Measurements from ENCODE around the gene RPL7A. TPM values are rescaled to one million over a fixed set of nuclear protein-coding genes. Genes with fewer than 3 reads are reported as not detected.
"Not testable (repeated sequence)": the region's sequence is repeated elsewhere in the genome, so short reads cannot be mapped to it uniquely, and the experiment has no call there.

The RPL7A gene
- total RNA-seq, 1 experiment from 2014 or later = 2,738 TPM

DNA sequence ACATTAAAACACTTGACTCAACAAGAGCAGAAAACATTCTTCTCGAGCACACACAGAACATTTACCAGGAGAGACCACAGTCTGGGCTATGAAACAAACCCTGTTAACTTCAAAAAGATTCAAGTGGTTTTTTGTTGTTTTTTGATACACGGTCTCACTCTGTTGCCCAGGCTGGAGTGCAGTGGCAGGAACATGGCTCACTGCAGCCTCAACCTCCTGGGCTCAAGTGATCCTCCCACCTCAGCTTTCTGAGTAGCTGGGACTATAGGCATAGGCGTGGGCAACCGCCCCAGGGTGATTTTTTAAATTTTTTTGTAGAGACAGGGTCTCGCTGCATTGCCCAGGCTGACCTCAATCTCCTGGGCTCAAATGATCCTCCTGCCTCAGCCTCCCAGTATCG, 21.0 kb upstream of the RPL7A start:
- DNase-seq (ENCODE audit: extremely low read depth, low read depth) = not testable (repeated sequence)

- DNase-seq (ENCODE audit: extremely low read depth, low read depth) = no peak
Observed at GRCh38 chr9:133327834-133328484, 20.1 kb upstream of the RPL7A start.

- DNase-seq (ENCODE audit: extremely low read depth, low read depth) = not testable (repeated sequence)
Observed at GRCh38 chr9:133329306-133330156, 18.5 kb upstream of the RPL7A start.

DNA sequence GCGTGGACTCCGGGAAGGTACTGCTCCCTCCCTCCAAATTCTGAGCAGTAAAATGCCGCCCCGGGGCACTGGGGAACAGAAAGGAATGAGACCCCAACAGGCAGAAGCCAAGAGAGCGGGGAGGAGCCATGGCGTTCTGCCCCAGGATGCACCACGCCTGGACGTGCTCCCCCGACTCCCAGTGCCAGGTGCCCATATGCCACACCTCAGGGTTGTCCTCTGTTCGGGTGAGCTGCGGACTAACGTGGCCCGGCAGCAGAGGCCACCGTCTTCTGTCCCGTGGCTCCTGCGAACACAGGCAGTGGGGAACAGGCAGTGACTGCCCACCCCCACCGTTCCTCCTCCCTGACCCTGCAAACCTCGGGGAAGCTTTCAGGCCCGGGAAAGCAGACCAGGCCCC, 16.8 kb upstream of the RPL7A start:
- no peak for DNase-seq (ENCODE audit: extremely low read depth, low read depth)

DNA sequence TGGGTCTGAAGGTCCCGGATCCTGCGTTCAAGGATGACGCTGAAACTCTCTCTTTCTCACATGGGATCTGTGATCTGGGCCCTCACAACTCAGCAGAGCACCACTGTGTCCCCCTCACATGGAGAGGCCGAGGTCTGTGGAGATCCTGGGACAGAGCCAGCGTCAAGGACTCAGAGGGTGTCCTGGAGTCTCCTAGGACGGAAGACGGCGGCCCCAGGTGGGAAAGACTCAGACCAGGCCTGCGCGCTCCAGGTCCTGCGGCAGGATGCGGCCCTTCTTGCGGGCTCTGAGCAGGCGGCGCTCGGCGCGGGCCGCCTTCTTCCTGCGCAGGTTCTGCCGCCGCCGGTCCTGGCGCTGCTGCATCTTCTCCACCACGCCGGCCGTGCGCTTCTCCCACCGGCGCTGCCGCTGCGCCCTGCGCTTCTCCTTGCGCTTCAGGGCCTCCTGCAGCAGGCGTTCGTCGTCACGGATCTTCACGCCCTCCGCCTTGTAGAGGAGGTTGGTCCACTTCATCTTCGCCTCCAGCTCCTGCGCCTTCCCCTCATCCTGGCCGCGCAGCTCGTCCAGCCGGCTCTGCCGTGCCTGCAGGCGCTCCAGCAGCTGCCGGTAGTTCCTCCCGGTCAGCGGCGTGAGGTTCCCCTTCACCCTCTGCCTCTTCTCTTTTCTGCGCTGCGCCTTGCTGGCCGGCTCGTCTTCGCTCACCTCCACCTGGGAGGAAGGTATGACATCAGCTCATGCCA, 16.2 kb upstream of the RPL7A start:
- no peak for DNase-seq (ENCODE audit: extremely low read depth, low read depth)

DNA sequence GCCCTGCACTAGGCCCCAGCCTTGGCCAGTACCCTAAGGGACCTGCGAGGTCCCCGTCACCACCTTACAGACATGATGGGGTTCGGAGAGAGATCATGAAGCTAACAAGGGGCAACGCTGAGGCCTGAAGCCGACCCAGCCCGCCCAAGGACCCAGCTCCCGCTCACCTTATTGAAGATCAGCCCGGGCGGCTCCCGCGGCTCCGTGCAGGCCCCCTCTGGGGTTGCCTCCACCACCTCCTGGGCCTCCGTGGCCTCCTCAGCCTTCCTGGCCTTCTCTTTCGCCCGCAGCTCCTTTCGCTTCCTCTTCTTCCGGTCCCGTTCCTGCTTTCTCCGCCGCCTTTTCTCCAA, 15.7 kb upstream of the RPL7A start:
- no peak for DNase-seq (ENCODE audit: extremely low read depth, low read depth)

- DNase-seq (ENCODE audit: extremely low read depth, low read depth) = no peak
Observed at GRCh38 chr9:133333011-133333410, 15.0 kb upstream of the RPL7A start.

- no peak for DNase-seq (ENCODE audit: extremely low read depth, low read depth)
Observed at GRCh38 chr9:133333566-133333965, 14.5 kb upstream of the RPL7A start.

DNA sequence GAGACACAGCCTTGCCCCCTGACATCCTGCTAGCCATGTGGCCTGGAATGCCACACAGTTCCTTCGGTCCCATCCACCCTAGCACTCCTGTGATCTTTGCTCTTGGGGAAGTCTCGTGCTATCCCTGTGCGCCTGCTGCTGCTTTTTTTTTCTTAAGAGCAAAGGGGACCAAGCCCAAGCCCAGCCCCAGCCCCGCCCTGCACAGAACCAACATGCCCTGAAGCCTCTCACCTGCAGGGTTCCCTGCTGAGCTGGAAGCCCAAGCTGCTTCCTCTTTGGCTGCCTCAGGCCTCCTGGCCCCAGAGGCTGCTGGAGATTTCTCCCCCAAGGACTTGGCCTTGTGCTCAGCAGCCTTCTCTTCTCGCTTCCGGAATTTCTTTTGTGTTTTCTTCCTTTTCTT, 13.9 kb upstream of the RPL7A start:
- no peak for DNase-seq (ENCODE audit: extremely low read depth, low read depth)

GRCh38 chr9:133334888-133335287, 13.1 kb upstream of the RPL7A start:
- not testable (repeated sequence) for DNase-seq (ENCODE audit: extremely low read depth, low read depth)

DNA sequence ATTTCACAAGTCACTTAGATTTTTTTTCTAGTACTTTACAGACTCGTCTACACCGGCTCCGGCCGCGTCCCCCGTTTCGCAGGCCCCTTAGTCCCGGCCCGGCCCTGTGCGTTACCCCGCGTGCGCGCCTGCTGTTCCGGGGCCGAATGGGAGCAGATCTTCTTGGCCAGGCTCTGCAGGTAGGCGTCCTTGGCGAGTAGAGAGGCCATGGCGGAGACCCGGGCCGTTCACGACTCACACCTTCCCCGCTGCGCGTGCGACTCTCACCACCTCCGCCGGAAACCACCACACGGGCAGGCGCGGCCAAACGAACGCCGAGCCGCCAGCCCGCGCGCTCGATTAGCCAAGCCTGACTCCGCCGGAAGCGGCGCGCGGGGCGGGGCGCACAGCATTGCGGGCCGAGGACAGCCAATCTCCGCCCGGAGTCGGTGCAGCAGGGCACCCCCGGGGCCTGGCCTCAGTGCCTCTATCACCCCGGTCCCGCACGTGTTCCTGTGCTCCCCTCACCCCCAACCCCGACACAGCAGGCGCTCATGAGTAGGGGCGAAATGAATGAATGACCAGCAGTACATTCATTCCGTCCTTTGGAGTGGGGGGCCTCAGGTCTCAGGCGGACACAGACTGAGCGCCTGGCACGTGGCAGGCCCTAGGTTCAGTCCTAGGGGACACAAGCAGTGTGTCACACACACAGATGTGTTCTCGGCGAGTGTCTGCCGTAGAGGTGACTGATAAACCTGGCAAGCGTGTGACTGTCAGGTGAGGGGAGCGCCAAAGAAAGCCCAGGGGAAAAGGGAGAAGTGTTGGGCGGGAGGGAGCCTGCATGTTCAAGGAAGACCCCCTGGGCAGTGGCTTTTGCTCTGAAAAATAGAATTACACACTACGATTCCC, 11.8 kb upstream of the RPL7A start, which contains the start of gene SURF6:
SURF6 (minus strand) TSS at position 265 of the 888 bp plus-strand sequence; CDS start at position 209, 56 bp downstream.
- peak; percentile 88 for DNase-seq (ENCODE audit: extremely low read depth, low read depth)

DNA sequence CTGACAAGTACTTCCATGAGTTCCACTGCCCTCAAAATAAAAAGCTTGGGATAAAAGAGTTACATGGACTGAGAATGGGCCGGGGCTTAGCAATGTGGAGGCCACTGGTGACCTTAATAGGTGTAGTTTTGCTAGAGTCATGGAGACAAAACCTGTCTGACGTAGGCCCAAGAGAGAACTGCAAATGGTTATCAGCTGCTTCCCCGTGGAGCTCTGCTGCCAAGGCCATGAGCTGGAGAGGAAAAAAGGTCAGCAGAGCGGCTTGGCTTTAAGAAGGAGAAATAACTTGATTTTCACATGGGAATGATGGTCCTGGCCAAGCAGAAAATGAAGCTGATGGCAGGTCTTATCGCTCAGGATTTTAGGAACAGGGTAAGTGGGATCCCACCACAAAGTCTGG, 8.4 kb upstream of the RPL7A start:
- no peak for DNase-seq (ENCODE audit: extremely low read depth, low read depth)

GRCh38 chr9:133340256-133340655, 7.8 kb upstream of the RPL7A start:
- DNase-seq (ENCODE audit: extremely low read depth, low read depth) = no peak

GRCh38 chr9:133340916-133341315, 7.1 kb upstream of the RPL7A start:
- no peak for DNase-seq (ENCODE audit: extremely low read depth, low read depth)

DNA sequence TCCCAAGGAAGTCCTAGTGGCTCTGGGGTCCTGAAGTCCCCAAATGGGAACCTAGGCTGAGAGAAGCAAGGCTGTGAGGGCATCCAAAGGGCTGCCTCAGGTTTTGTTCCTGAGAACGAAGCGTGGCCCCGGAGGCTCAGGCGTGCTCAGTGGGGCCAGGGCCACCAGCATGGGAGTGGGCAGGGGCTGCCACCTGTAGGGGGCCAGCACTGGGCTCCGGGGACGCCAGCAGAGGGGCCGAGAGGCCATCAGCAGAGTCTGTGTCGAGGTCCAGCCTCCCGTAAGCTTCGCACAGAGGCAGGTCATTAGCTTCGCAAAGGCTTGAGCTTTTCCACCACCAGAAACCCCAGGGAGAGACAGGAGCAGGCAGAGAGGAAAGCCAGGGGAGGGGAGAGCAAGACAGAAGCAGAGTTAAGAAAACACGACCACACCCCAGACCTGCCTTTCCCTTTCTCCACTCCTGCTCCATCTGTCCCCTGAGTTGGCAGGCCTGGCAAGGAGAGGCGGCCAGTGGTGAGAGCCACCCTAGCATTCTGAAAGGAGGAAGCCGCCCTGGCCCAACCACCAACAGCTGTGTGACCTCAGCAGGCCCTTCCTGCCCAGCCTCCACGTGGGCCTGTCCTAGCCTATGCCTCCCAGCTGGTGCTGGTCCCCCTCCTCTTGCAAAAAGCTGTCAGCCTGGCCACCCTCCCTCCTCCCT, 6.5 kb upstream of the RPL7A start:
- DNase-seq (ENCODE audit: extremely low read depth, low read depth) = no peak

GRCh38 chr9:133342069-133342406, 6.0 kb upstream of the RPL7A start:
- DNase-seq (ENCODE audit: extremely low read depth, low read depth) = no peak

DNA sequence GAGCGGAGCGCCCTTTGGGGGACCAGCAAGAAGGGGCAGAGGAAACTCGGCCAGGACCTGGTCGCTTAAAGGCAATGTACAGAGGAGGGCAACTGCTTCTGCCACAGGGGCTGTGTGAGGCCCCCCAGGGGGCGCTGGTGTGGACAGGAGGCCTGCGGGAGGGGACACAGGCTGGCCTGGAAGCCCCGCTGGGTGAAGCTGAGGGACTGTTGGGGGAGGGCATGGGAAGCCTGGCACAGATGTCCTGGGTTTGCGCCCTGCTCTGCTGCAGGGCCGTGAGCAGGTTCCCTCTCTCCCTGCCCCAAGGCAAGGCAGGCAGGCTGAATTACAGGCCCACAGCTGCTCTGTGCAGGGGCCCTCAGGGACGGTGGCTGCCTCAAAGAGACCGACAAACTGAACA, 5.4 kb upstream of the RPL7A start:
- DNase-seq (ENCODE audit: extremely low read depth, low read depth) = no peak

DNA sequence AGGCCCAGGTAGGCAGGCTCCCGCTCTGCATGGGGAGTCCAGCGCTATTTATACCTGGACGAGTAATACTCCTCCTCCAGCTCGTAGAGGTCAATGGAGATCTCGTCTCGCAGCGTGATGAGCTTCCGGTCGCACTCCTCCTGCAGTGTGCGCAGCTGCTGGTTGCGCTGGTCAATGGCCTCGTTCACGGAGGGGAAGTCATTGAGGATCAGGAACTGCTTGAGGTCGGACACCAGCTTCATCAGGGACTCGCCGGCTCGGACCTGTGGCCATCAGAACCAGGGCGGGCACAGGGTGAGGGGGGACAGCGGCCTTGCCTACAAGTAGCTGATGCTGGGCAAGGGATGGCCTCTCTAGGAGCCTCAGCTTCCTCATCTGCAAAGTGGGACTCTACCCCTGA, 3.9 kb upstream of the RPL7A start:
- no peak for DNase-seq (ENCODE audit: extremely low read depth, low read depth)

DNA sequence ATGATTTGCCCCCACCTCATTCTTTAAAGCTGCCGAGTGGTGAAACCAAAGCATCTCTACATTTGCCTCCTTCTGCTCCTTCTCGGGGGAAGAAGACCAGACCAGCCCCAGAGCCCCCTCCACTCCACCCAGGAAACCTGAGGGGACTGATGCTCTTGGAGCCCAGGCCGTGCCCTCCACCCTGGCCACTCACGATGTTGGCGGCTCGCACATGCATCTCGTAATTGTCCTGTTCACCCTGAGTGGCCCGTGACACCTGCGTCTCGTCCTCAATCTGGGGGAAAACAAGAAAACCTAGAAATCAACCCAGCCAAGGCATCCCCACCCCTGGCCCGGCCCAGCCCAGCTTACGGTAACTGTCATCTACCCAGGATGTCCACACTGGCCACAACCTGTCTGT, 3.0 kb upstream of the RPL7A start:
- DNase-seq (ENCODE audit: extremely low read depth, low read depth) = no peak

DNA sequence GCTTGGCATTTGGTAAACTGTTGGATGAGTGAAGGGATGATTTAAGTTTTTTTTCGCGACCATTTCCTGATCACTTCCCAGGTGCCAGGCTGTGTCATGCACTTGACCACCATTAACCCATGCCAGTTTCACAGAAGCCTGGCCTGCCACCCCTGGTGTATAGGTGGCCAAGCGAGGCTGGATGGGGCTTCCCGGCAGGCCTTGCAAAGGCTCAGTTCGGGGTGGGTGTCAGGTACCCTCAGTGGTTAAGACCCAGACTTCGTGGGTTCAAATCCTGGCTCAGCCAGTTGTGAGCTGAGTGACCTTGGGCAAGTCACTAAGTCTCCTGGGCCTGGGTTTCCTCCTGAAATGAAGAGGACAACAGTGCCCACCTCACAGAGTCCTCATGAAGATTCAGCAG, 2.4 kb upstream of the RPL7A start:
- no peak for DNase-seq (ENCODE audit: extremely low read depth, low read depth)

Measured in NCI-H460 (cell line).